ENCODE data around the gene KCNK5. TPM values are rescaled to one million over a fixed set of nuclear protein-coding genes. Genes with fewer than 3 reads are reported as not detected.

Gene KCNK5, protein sequence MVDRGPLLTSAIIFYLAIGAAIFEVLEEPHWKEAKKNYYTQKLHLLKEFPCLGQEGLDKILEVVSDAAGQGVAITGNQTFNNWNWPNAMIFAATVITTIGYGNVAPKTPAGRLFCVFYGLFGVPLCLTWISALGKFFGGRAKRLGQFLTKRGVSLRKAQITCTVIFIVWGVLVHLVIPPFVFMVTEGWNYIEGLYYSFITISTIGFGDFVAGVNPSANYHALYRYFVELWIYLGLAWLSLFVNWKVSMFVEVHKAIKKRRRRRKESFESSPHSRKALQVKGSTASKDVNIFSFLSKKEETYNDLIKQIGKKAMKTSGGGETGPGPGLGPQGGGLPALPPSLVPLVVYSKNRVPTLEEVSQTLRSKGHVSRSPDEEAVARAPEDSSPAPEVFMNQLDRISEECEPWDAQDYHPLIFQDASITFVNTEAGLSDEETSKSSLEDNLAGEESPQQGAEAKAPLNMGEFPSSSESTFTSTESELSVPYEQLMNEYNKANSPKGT
- 1 to 10 TPM in 1 of 10 donors, under 1 TPM in 8, not detected in 1; 0.06 to 1.1 (median 0.21) TPM for total RNA-seq
- under 1 TPM; 0.33 to 0.66 TPM for polyA plus RNA-seq
- long read RNA-seq, donor 1, partial matches to known transcripts = 1 of 2 reads
- long read RNA-seq, donor 1, other reads (novel, unspliced or antisense) = 1 of 2 reads
- long read RNA-seq, donor 2, partial matches to known transcripts = 0 of 6 reads
- long read RNA-seq, donor 2, other reads (novel, unspliced or antisense) = 5 of 6 reads
- long read RNA-seq, donor 3 = 0 reads

DNA sequence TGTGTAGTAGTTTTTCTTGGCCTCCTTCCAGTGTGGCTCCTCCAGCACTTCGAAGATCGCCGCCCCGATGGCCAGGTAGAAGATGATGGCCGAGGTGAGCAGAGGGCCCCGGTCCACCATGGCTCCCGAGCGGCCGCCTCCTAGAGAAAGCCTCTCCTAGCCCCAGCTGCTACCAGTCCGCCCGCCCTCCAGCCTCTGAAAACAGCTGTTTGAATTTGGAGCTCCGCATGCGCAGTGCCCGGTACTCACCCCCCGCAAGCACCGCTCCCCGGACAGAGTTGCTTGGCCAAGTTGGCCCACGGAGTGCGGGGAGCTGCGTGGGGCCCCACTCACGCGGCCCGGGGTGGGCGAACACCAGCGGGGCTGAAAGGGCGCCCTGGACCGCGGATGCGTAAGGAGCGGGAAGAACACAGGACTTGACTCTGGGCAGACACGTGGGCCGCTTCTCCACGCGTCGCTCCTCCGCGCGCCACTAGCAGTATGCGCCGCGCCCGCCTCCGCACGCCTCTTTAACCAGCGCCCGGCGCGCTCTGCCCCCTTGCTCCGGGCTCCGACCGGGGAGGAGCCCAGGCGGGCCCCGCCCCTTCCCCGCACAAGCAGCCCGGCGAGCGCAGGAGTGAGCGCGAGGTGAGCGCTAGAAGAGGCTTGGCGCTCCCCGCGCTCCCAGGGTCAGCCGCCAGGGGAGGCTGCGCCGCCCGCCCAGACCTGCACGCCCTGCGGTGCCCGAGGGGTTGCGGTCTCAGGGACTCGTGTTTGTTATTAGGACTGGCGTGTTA, at the start of gene KCNK5:
Gene KCNK5, minus strand, starts transcription at position 484 of the 776 bp plus-strand sequence. Its CDS starts 364 bp downstream, at position 120.
- Histone ChIP-seq H3K36me3 (no peaks in the 10 kb centered on the region), H3K4me1 (peaks cover 2 to 43% (median 14%) of the 10 kb centered on the region in 9 donors), H3K4me3 (peak within 1 kb of the TSS; percentile 18 to 62 (median 48)), H3K27ac (peak within 1 kb of the TSS in 1 of 10 donors; percentile 12), H3K9me3 (no peaks in the 10 kb centered on the region), H3K27me3 (peaks cover 0 to 63% (median 49%) of the 10 kb centered on the region in 7 donors)
- TF ChIP-seq, protein P1, sequence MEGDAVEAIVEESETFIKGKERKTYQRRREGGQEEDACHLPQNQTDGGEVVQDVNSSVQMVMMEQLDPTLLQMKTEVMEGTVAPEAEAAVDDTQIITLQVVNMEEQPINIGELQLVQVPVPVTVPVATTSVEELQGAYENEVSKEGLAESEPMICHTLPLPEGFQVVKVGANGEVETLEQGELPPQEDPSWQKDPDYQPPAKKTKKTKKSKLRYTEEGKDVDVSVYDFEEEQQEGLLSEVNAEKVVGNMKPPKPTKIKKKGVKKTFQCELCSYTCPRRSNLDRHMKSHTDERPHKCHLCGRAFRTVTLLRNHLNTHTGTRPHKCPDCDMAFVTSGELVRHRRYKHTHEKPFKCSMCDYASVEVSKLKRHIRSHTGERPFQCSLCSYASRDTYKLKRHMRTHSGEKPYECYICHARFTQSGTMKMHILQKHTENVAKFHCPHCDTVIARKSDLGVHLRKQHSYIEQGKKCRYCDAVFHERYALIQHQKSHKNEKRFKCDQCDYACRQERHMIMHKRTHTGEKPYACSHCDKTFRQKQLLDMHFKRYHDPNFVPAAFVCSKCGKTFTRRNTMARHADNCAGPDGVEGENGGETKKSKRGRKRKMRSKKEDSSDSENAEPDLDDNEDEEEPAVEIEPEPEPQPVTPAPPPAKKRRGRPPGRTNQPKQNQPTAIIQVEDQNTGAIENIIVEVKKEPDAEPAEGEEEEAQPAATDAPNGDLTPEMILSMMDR (IDR thresholded peaks at IDR 0.05) = peak in 7 of 9 donors; percentile 37 to 62 (median 49)
- WGBS, 2 donors = 2 to 3% methylated on average over 72 to 73 of the region's 73 CpGs
- ATAC-seq (peak; percentile 83 to 92 (median 88)), DNase-seq (peak; percentile 34 to 67)
- intact Hi-C loops (cut with DNase I) = no loop called here

GRCh38 chr6:39276379-39276995, 47.2 kb upstream of the KCNK5 start:
- WGBS, 2 donors = 77 to 82% methylated on average over 3 of the region's 3 CpGs
- no peak for ATAC-seq
- H3K27me3 ChIP-seq = peaks cover 0 to 11% (median 4%) of the 10 kb centered on the region in 7 donors
- no peak overlapping the region for H3K27ac ChIP-seq
- no peak overlapping the region for H3K4me3 ChIP-seq
- no peaks in the 10 kb centered on the region for H3K36me3 ChIP-seq
- TF ChIP-seq, protein P1 (IDR thresholded peaks at IDR 0.05) = no peak
- no peaks in the 10 kb centered on the region for H3K9me3 ChIP-seq
- no peaks in the 10 kb centered on the region for H3K4me1 ChIP-seq
- no peak for DNase-seq
- intact Hi-C loops (cut with DNase I) = no loop called here

- ATAC-seq (no peak), DNase-seq (no peak)
- peaks cover 0 to 7% (median 4%) of the 10 kb centered on the region in 7 donors for H3K27me3 ChIP-seq
- 77 to 81% methylated on average over 3 of the region's 3 CpGs for WGBS, 2 donors
- H3K27ac ChIP-seq = no peak overlapping the region
- intact Hi-C loops (cut with DNase I) = no loop called here
- H3K4me3 ChIP-seq = no peak overlapping the region
- TF ChIP-seq, protein P1 (IDR thresholded peaks at IDR 0.05) = no peak
- no peaks in the 10 kb centered on the region for H3K4me1 ChIP-seq
- H3K36me3 ChIP-seq = no peaks in the 10 kb centered on the region
- H3K9me3 ChIP-seq = no peaks in the 10 kb centered on the region
Measured at GRCh38 chr6:39274903-39275302, 45.6 kb upstream of the KCNK5 start.

Measured in heart right ventricle (tissue), 16 donors.